Karpas-422 (cell line): ENCODE results near the gene PHETA1. TPM values are rescaled to one million over a fixed set of nuclear protein-coding genes. Genes with fewer than 3 reads are reported as not detected.
A peak's percentile ranks its signal among the peaks of the same experiment; 100 is the strongest.

ENCODE experiments used
- DNase-seq: peaks from one replicate; pipeline ENCODE4 v3.0.0-alpha.2; 2015
- H2AFZ ChIP-seq: fragments of 200-600 bp; sonication (generic); 2 replicates; pipeline ENCODE4 v1.6.1; 2014; ENCODE audit warnings: antibody characterized with exemption, low read length, mixed read lengths
- H3K27ac ChIP-seq: fragments of 200-600 bp; sonication (generic); 2 replicates; pipeline ENCODE4 v1.5.1; 2014; ENCODE audit warnings: mild to moderate bottlenecking, low read length, moderate library complexity
- H3K27me3 ChIP-seq: fragments of 200-600 bp; sonication (generic); 2 replicates; pipeline ENCODE4 v1.6.1; 2014; ENCODE audit warnings: low read length, mixed read lengths
- H3K36me3 ChIP-seq: fragments of 200-600 bp; sonication (generic); 2 replicates; pipeline ENCODE4 v1.6.1; 2014; ENCODE audit warnings: low read length, mixed read lengths; ENCODE audit not compliant: insufficient read depth
- H3K4me1 ChIP-seq: fragments of 200-600 bp; sonication (generic); 2 replicates; pipeline ENCODE4 v1.6.1; 2014; ENCODE audit warnings: mild to moderate bottlenecking, low read length, mixed read lengths
- H3K4me2 ChIP-seq: fragments of 200-600 bp; sonication (generic); 2 replicates; pipeline ENCODE4 v1.6.1; 2014; ENCODE audit warnings: low read length, low read depth, mild to moderate bottlenecking; ENCODE audit not compliant: poor library complexity, severe bottlenecking
- H3K4me3 ChIP-seq: fragments of 200-600 bp; sonication (generic); 2 replicates; pipeline ENCODE4 v1.5.1; 2014; ENCODE audit warnings: mild to moderate bottlenecking, antibody characterized with exemption, low read length, mixed read lengths
- H3K79me2 ChIP-seq: fragments of 200-600 bp; sonication (generic); 2 replicates; pipeline ENCODE4 v1.6.1; 2014; ENCODE audit warnings: mild to moderate bottlenecking, low read length, mixed read lengths
- H3K9ac ChIP-seq: fragments of 200-600 bp; sonication (generic); 2 replicates; pipeline ENCODE4 v1.6.0; 2014; ENCODE audit warnings: low read length
- H3K9me2 ChIP-seq: fragments of 200-600 bp; sonication (generic), shearing (Covaris generic); replicated peaks from 2 replicates; pipeline ENCODE4 v1.6.0; 2014; ENCODE audit warnings: mild to moderate bottlenecking, low read length, moderate library complexity; ENCODE audit not compliant: insufficient read depth
- H3K9me3 ChIP-seq: fragments of 300-700, 200-600 bp; sonication (generic); 2 replicates; pipeline ENCODE4 v1.6.1; 2014; ENCODE audit warnings: low read length, mixed read lengths
- H4K20me1 ChIP-seq: fragments of 200-600 bp; sonication (generic); 2 replicates; pipeline ENCODE4 v1.6.1; 2014; ENCODE audit warnings: mild to moderate bottlenecking, antibody characterized with exemption, low read length, low read depth; ENCODE audit not compliant: insufficient read depth
- total RNA-seq: library from RNA; depleted of rRNA; stranded (reverse); fragments of >200 nt; shearing (Covaris generic); gene quantifications from 2 replicates; pipeline ENCODE4 v1.2.3, GENCODE V29; 2014; ENCODE audit warnings: low replicate concordance

The PHETA1 gene
- total RNA-seq, 1 experiment from 2014 or later = 0.11 TPM

GRCh38 chr12:111361073-111361716 lies 7.7 kb downstream of the PHETA1 start:
- H3K4me3 ChIP-seq = no peak overlapping the region
- H3K27ac ChIP-seq = no peak overlapping the region
- H4K20me1 ChIP-seq = no peaks in the 10 kb centered on the region
- no peak overlapping the region for H3K9ac ChIP-seq
- H3K27me3 ChIP-seq = no peaks in the 10 kb centered on the region
- no peaks in the 10 kb centered on the region for H3K79me2 ChIP-seq
- H2AFZ ChIP-seq = no peak overlapping the region
- no peaks in the 10 kb centered on the region for H3K9me2 ChIP-seq
- no peaks in the 10 kb centered on the region for H3K9me3 ChIP-seq
- no peak for DNase-seq
- no peaks in the 10 kb centered on the region for H3K36me3 ChIP-seq
- no peak overlapping the region for H3K4me2 ChIP-seq
- H3K4me1 ChIP-seq = no peaks in the 10 kb centered on the region

GRCh38 chr12:111360325-111360930 lies 8.5 kb downstream of the PHETA1 start:
- H3K27ac ChIP-seq = no peak overlapping the region
- H3K4me1 ChIP-seq = peaks cover 2% of the 10 kb centered on the region
- no peaks in the 10 kb centered on the region for H3K27me3 ChIP-seq
- H3K4me3 ChIP-seq = no peak overlapping the region
- H2AFZ ChIP-seq = no peak overlapping the region
- DNase-seq = no peak
- H3K9ac ChIP-seq = no peak overlapping the region
- H4K20me1 ChIP-seq = no peaks in the 10 kb centered on the region
- no peak overlapping the region for H3K4me2 ChIP-seq
- H3K79me2 ChIP-seq = no peaks in the 10 kb centered on the region
- no peaks in the 10 kb centered on the region for H3K9me3 ChIP-seq
- H3K36me3 ChIP-seq = no peaks in the 10 kb centered on the region
- no peaks in the 10 kb centered on the region for H3K9me2 ChIP-seq

GRCh38 chr12:111359914-111360276 lies 9.0 kb downstream of the PHETA1 start:
- H4K20me1 ChIP-seq = no peaks in the 10 kb centered on the region
- peaks cover 7% of the 10 kb centered on the region for H3K4me1 ChIP-seq
- no peaks in the 10 kb centered on the region for H3K9me2 ChIP-seq
- H3K27ac ChIP-seq = no peak overlapping the region
- no peak overlapping the region for H3K9ac ChIP-seq
- H3K27me3 ChIP-seq = no peaks in the 10 kb centered on the region
- H3K36me3 ChIP-seq = no peaks in the 10 kb centered on the region
- H3K9me3 ChIP-seq = no peaks in the 10 kb centered on the region
- DNase-seq = no peak
- H2AFZ ChIP-seq = no peak overlapping the region
- no peak overlapping the region for H3K4me3 ChIP-seq
- H3K4me2 ChIP-seq = no peak overlapping the region
- H3K79me2 ChIP-seq = no peaks in the 10 kb centered on the region

DNA sequence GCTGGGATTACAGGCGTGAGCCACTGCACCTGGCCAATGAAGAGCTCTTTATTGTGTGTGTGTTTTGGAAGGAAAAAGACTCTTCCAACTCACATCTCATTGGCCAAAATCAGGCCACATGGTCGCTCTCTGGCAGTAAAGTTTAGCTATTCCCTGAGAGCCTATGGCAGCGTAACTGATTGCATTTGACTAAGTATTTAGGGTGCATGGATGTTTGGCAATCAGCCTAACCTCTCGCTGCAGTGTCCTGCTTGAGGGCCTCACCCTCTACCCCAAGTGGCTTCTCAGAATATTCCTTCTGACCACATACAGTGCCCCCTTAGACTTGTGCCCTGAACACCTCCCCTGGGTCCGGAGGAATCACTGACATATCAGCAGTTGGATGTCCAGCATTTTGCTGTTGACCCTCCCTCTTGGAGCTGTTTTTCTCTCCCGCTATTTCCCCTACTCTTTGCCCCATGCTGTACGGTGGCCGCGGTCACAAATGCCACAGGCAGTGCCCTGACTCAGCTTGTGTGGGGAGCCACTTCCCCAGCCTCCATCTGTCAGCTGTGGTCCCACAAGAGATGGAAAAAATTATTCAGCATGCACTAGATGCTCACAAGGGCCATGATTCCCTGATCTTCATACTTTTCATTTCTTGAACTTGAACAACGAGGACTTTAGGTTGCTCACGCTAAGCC lies 9.5 kb downstream of the PHETA1 start:
- H2AFZ ChIP-seq = no peak overlapping the region
- H3K36me3 ChIP-seq = no peaks in the 10 kb centered on the region
- H3K4me1 ChIP-seq = peaks cover 8% of the 10 kb centered on the region
- H3K4me3 ChIP-seq = no peak overlapping the region
- H3K27ac ChIP-seq = no peak overlapping the region
- no peaks in the 10 kb centered on the region for H3K27me3 ChIP-seq
- H4K20me1 ChIP-seq = no peaks in the 10 kb centered on the region
- no peaks in the 10 kb centered on the region for H3K79me2 ChIP-seq
- no peaks in the 10 kb centered on the region for H3K9me2 ChIP-seq
- no peak overlapping the region for H3K9ac ChIP-seq
- DNase-seq = no peak
- H3K4me2 ChIP-seq = no peak overlapping the region
- H3K9me3 ChIP-seq = no peaks in the 10 kb centered on the region

DNA sequence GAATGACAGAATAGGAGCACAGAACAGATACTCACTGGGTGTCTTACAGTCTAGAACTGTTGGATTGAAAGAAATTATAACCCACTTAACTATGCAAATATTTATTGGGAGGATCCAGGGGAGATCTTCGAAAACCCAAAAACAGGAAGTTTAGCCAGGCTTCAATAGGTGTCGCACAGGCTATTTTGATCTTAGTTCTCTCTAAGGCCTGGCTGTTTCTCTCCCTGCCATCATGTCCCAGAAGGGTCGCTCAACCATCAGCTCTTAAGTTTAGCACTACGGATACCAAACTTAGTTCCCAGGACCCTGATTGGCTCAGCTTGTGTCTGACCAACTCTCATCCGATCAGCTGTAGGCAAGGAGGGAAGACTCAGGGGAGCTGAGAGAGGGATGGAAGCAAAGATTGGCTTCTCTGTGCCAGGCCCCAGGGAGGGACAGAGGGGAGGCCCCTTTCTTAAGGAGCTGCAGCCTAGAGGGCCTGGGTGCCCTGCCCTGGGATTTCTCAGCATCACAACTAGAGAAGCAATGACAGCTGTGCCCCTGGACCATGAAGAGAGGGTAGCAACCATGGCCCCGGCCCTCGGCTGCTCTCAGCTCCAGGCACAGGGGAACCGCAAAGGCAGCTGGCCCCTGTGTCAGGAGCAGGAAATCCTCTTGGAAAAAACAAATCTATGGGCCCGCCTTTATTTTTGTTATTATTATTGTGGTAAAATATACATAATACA lies 13.5 kb downstream of the PHETA1 start:
- Histone ChIP-seq H3K79me2 (no peaks in the 10 kb centered on the region), H3K36me3 (no peaks in the 10 kb centered on the region), H3K9ac (no peak overlapping the region), H3K9me2 (no peaks in the 10 kb centered on the region), H3K4me2 (no peak overlapping the region), H2AFZ (no peak overlapping the region), H3K9me3 (no peaks in the 10 kb centered on the region), H3K27me3 (no peaks in the 10 kb centered on the region), H3K27ac (no peak overlapping the region), H4K20me1 (no peaks in the 10 kb centered on the region), H3K4me1 (peaks cover 8% of the 10 kb centered on the region), H3K4me3 (no peak overlapping the region)
- peak; percentile 54 for DNase-seq

DNA sequence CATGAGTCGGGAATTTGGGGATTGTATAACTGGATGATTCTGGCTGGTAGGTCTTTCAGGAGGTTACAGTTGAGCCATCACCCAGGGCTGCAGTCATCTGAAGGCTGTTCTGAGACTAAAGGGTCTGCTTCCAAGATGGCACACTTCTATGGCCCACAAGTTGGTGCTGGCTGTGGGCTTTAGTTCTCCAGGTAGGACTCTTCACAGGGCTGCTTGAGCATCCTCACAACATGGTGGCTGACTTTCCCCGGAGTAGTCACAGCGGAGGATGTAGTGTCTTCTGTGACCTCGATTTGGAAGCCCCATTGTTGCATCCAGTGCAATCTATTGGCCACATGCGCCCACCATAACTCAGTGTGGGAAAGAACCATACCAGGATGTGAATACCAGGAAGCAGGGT lies 14.4 kb downstream of the PHETA1 start:
- Histone ChIP-seq H3K36me3 (no peaks in the 10 kb centered on the region), H3K27ac (no peak overlapping the region), H4K20me1 (no peaks in the 10 kb centered on the region), H3K9me3 (no peaks in the 10 kb centered on the region), H3K9me2 (no peaks in the 10 kb centered on the region), H3K4me3 (no peak overlapping the region), H3K79me2 (no peaks in the 10 kb centered on the region), H3K4me2 (no peak overlapping the region), H2AFZ (no peak overlapping the region), H3K27me3 (no peaks in the 10 kb centered on the region), H3K9ac (no peak overlapping the region), H3K4me1 (peaks cover 8% of the 10 kb centered on the region)
- DNase-seq = no peak

GRCh38 chr12:111353603-111354295 lies 15.1 kb downstream of the PHETA1 start:
- H3K4me3 ChIP-seq = no peak overlapping the region
- no peaks in the 10 kb centered on the region for H3K36me3 ChIP-seq
- 0 out of 2 replicates have a peak, but pooled peaks cover 3% of the 10 kb centered on the region for H3K9me3 ChIP-seq
- DNase-seq = no peak
- H3K79me2 ChIP-seq = no peaks in the 10 kb centered on the region
- no peak overlapping the region for H3K4me2 ChIP-seq
- H3K9me2 ChIP-seq = no peaks in the 10 kb centered on the region
- H4K20me1 ChIP-seq = no peaks in the 10 kb centered on the region
- no peaks in the 10 kb centered on the region for H3K27me3 ChIP-seq
- no peak overlapping the region for H2AFZ ChIP-seq
- H3K27ac ChIP-seq = no peak overlapping the region
- H3K4me1 ChIP-seq = peaks cover 8% of the 10 kb centered on the region
- H3K9ac ChIP-seq = no peak overlapping the region

DNA sequence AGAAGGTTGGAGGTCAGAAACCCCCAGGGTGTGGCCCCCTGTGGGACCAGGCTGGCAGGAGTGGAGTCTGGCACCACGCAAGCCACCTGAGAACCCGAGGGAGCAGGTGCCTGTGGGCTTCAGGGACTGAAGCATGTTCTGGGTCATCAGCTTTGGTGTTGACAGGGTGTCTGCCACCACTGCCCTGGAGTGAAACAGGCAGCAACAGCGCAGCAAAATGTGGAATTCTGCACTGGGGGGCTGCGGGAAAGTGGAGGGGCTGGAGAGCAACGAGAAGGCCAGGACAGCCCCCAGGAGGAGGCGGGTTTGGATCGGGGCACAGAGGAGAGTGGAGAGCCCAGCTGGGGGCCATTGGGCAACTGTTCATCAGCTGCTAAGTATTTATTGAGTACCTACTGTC lies 15.9 kb downstream of the PHETA1 start:
- Histone ChIP-seq H2AFZ (no peak overlapping the region), H3K9me2 (no peaks in the 10 kb centered on the region), H3K79me2 (no peaks in the 10 kb centered on the region), H3K9me3 (peaks cover 4% of the 10 kb centered on the region; the same call in 1 of the 2 replicates), H3K27me3 (no peaks in the 10 kb centered on the region), H3K36me3 (no peaks in the 10 kb centered on the region), H4K20me1 (no peaks in the 10 kb centered on the region), H3K4me3 (no peak overlapping the region), H3K27ac (no peak overlapping the region), H3K4me2 (no peak overlapping the region), H3K9ac (no peak overlapping the region), H3K4me1 (peaks cover 8% of the 10 kb centered on the region)
- DNase-seq = no peak
